DOHH2 (cell line): ENCODE data around the gene ANXA6.

ENCODE experiments used
- H3F3A ChIP-seq: fragments of 200-600 bp; sonication (generic), shearing (Covaris generic); 2 replicates; pipeline ENCODE4 v1.6.0; 2016; ENCODE audit warnings: antibody characterized with exemption, mild to moderate bottlenecking; ENCODE audit not compliant: control insufficient read depth, insufficient read depth
- H3K27ac ChIP-seq: fragments of 200-600 bp; sonication (generic); 2 replicates; pipeline ENCODE4 v1.5.1; 2014; ENCODE audit warnings: low read depth, mild to moderate bottlenecking, low read length, moderate library complexity
- H3K27me3 ChIP-seq: fragments of 200-600 bp; sonication (generic); 2 replicates; pipeline ENCODE4 v1.6.1; 2014; ENCODE audit warnings: mild to moderate bottlenecking, low read length, mixed read lengths; ENCODE audit not compliant: control insufficient read depth
- H3K36me3 ChIP-seq: fragments of 200-600 bp; sonication (generic); 2 replicates; pipeline ENCODE4 v1.6.1; 2014; ENCODE audit warnings: mild to moderate bottlenecking, low read length, moderate library complexity, mixed read lengths; ENCODE audit not compliant: control insufficient read depth
- H3K4me1 ChIP-seq: fragments of 200-600 bp; sonication (generic); 2 replicates; pipeline ENCODE4 v1.6.1; 2014; ENCODE audit warnings: mild to moderate bottlenecking, low read length, mixed read lengths; ENCODE audit not compliant: control insufficient read depth
- H3K4me2 ChIP-seq: fragments of 200-600 bp; sonication (generic); 2 replicates; pipeline ENCODE4 v1.6.0; 2014; ENCODE audit warnings: mild to moderate bottlenecking, low read length, moderate library complexity
- H3K4me3 ChIP-seq: fragments of 200-600 bp; sonication (generic); 2 replicates; pipeline ENCODE4 v1.5.1; 2014; ENCODE audit warnings: mild to moderate bottlenecking, low read length, mixed read lengths
- H3K79me2 ChIP-seq: fragments of 200-600 bp; sonication (generic); 2 replicates; pipeline ENCODE4 v1.6.1; 2014; ENCODE audit warnings: mild to moderate bottlenecking, low read length, mixed read lengths; ENCODE audit not compliant: control insufficient read depth
- H3K9me2 ChIP-seq: fragments of 200-600 bp; sonication (generic); replicated peaks from 2 replicates; pipeline ENCODE4 v1.6.1; 2014; ENCODE audit warnings: mild to moderate bottlenecking, low read length, mixed read lengths; ENCODE audit not compliant: control insufficient read depth
- H3K9me3 ChIP-seq: fragments of 200-600 bp; sonication (generic); 2 replicates; pipeline ENCODE4 v1.6.1; 2014; ENCODE audit warnings: antibody characterized with exemption, low read length, mixed read lengths; ENCODE audit not compliant: control insufficient read depth, insufficient read depth
- H4K20me1 ChIP-seq: fragments of 200-600 bp; sonication (generic); 2 replicates; pipeline ENCODE4 v1.6.0; 2014; ENCODE audit warnings: low read depth, mild to moderate bottlenecking, antibody characterized with exemption, low read length, moderate library complexity; ENCODE audit not compliant: control insufficient read depth, insufficient read depth
- CTCF ChIP-seq: fragments of 200-600 bp; sonication (generic); IDR thresholded peaks from one replicate; pipeline ENCODE4 v1.5.1; 2014; ENCODE audit warnings: antibody characterized with exemption, mild to moderate bottlenecking, low read depth, low read length; ENCODE audit not compliant: poor library complexity, severe bottlenecking
- EZH2phosphoT487 ChIP-seq: fragments of 200-600 bp; sonication (generic); IDR thresholded peaks from 2 replicates; pipeline ENCODE4 v1.6.1; 2017; ENCODE audit warnings: borderline replicate concordance, mild to moderate bottlenecking, antibody characterized with exemption, low read length, moderate library complexity, mixed read lengths

The ANXA6 gene

DNA sequence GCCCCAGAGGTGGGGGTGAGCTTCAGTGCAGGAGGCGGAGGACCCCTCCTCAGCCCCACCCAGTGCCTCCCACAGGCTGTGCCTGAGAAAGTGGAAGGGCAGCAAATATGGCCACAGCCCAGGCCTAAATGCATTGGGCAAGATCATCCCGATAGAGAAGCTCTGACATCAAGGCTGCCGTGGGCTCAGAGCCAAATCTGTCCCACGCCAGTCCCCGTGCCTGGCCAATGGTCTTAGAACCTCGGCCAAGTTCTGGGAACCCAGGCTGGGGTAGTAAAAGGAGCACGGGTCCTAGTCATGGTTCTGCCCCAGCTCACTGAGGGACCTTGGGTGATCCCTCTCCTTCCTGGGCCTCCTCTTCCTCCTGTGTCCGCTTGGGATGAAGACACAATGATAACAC lies 49.0 kb downstream of the ANXA6 start:
- H3K79me2 ChIP-seq, result no peaks in the 10 kb centered on the region
- H3K4me2 ChIP-seq, result no peak overlapping the region
- no peaks in the 10 kb centered on the region for H3K9me3 ChIP-seq
- H3K27me3 ChIP-seq, result no peaks in the 10 kb centered on the region
- peaks cover 17% of the 10 kb centered on the region for H3K4me1 ChIP-seq
- TF ChIP-seq EZH2phosphoT487 (no peak), CTCF (no peak)
- no peaks in the 10 kb centered on the region for H3F3A ChIP-seq
- H3K27ac ChIP-seq, result no peak overlapping the region
- no peaks in the 10 kb centered on the region for H3K36me3 ChIP-seq
- no peaks in the 10 kb centered on the region for H4K20me1 ChIP-seq
- no peaks in the 10 kb centered on the region for H3K9me2 ChIP-seq
- H3K4me3 ChIP-seq, result no peak overlapping the region

DNA sequence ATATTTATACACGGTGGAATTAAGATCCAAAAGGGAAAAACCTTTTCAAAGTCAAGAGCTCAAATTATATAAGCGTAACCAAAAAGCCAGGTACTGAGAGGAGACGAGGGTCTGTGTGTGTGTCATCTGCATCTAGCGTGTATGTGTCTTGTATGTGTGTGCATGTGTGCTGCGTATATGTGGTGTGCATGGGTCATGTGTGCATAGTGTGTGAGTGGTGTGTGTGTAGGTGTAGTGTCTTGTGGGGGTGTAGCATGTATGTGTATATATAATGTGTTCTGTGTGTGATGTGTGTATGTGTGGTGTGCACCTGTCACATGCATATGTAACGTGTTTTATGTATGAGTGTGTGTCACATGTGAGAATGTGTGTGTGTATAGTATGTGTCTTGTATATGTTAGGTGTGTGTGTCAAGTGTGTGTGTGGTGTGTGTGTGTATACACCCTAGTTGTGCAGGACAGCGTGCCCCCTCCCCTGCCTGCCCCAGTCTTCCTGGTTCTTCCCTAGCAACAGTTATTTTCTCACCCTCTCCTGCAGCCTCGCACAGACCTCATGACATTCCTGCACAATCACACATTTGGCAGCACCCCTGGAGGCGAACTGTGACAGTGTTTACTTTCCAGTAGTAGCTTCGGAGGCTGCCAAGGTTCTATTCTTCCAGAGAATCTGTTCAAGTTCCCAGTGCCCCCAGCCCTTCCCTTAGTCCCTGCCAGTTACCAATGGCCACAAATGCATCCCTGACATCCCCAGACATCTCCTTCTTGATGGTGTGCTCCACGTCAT lies 49.6 kb downstream of the ANXA6 start:
- H4K20me1 ChIP-seq, result no peaks in the 10 kb centered on the region
- TF ChIP-seq CTCF (no peak), EZH2phosphoT487 (no peak)
- H3K9me3 ChIP-seq, result no peaks in the 10 kb centered on the region
- H3K4me3 ChIP-seq, result no peak overlapping the region
- no peaks in the 10 kb centered on the region for H3K9me2 ChIP-seq
- H3K36me3 ChIP-seq, result no peaks in the 10 kb centered on the region
- no peak overlapping the region for H3K4me2 ChIP-seq
- H3K27ac ChIP-seq, result no peak overlapping the region
- H3F3A ChIP-seq, result no peaks in the 10 kb centered on the region
- peaks cover 17% of the 10 kb centered on the region for H3K4me1 ChIP-seq
- no peaks in the 10 kb centered on the region for H3K27me3 ChIP-seq
- H3K79me2 ChIP-seq, result no peaks in the 10 kb centered on the region

DNA sequence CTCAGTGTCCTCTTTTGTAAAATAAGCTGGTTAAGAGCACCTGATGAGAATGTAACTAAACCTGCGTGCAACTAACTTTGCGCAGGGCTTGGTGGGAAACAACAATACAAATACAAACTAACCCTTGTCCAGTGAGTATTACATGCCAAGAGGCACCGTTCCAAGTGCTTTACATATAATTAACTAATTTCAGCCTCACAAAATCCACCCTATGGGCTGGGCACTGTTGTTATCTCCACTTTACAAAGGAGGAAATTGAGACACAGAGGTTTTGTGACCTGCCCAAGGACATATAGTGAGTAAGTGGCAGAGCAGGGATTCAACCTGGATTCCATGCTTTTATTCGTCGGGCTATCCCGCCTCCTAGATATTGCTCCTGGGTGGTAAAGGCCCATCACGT lies 50.5 kb downstream of the ANXA6 start:
- Histone ChIP-seq H3K9me3 (no peaks in the 10 kb centered on the region), H3K4me1 (peaks cover 17% of the 10 kb centered on the region), H3K4me2 (no peak overlapping the region), H3K36me3 (no peaks in the 10 kb centered on the region), H3K27me3 (no peaks in the 10 kb centered on the region), H3K27ac (no peak overlapping the region), H3F3A (no peaks in the 10 kb centered on the region), H3K79me2 (no peaks in the 10 kb centered on the region), H4K20me1 (no peaks in the 10 kb centered on the region), H3K9me2 (no peaks in the 10 kb centered on the region), H3K4me3 (no peak overlapping the region)
- TF ChIP-seq EZH2phosphoT487, result no peak
- TF ChIP-seq CTCF, result no peak
